ENCODE measurements around the gene LNX2.

The LNX2 gene

DNA sequence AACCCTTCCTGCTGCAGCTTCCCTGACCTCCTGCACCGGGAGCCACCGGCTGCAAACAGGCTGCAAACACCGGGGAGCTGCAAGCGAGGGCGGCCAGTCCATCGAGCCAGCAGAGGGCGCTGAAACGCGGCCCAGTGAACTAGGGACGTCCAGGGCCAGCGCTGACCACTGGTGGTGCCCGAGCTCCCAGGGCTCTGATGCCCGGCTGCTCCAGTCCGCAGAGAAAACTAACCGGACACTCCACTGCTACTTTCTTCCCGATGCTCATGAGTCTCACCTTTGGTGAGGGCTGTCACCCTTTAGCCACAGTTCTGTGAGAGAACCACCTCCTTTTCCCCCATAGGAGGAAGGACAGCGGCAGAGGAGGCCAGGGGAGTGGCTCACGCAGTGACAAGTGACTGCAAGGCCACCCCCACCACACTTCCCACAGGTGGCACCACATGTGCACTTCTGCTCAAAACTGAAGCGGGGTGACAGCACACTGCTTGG lies 87.1 kb downstream of the LNX2 start (continued):
- no peak for TF ChIP-seq ZNF23 (tag by site-specific recombination; IDR thresholded peaks at IDR 0.05; ENCODE audit: borderline replicate concordance)
- no peak for TF ChIP-seq ZNF623 (tag by site-specific recombination; IDR thresholded peaks at IDR 0.05)
- no peak for TF ChIP-seq ZNF664 (tag by site-specific recombination; IDR thresholded peaks at IDR 0.05)
- TF ChIP-seq ZNF585B (tag by site-specific recombination; IDR thresholded peaks at IDR 0.05) = no peak
- TF ChIP-seq ZNF19 (tag by site-specific recombination; IDR thresholded peaks at IDR 0.05; ENCODE audit: low read depth) = no peak
- no peak for TF ChIP-seq GLI4 (tag by site-specific recombination; IDR thresholded peaks at IDR 0.05)
- no peak for TF ChIP-seq ZNF404 (tag by site-specific recombination; IDR thresholded peaks at IDR 0.05)
- TF ChIP-seq ZNF501 (tag by site-specific recombination; IDR thresholded peaks at IDR 0.05) = no peak; the same call in 1 of the 2 replicates
- TF ChIP-seq, protein P1, sequence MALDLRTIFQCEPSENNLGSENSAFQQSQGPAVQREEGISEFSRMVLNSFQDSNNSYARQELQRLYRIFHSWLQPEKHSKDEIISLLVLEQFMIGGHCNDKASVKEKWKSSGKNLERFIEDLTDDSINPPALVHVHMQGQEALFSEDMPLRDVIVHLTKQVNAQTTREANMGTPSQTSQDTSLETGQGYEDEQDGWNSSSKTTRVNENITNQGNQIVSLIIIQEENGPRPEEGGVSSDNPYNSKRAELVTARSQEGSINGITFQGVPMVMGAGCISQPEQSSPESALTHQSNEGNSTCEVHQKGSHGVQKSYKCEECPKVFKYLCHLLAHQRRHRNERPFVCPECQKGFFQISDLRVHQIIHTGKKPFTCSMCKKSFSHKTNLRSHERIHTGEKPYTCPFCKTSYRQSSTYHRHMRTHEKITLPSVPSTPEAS (tag by site-specific recombination; IDR thresholded peaks at IDR 0.05) = no peak
- TF ChIP-seq SCRT2 (tag by site-specific recombination; IDR thresholded peaks at IDR 0.05) = 0 out of 2 replicates have a peak, but pooled peaks have one; percentile 22
- peak; percentile 47; the same call in 1 of the 2 replicates for TF ChIP-seq ZSCAN30 (tag by site-specific recombination; IDR thresholded peaks at IDR 0.05)
- no peak for TF ChIP-seq KLF17 (tag by site-specific recombination; IDR thresholded peaks at IDR 0.05)
- no peak for TF ChIP-seq ZNF335 (tag by site-specific recombination; conservative IDR thresholded peaks at IDR 0.05)
- TF ChIP-seq KLF9 (tag by site-specific recombination; IDR thresholded peaks at IDR 0.05; ENCODE audit: low read depth) = no peak
- TF ChIP-seq, protein P2, sequence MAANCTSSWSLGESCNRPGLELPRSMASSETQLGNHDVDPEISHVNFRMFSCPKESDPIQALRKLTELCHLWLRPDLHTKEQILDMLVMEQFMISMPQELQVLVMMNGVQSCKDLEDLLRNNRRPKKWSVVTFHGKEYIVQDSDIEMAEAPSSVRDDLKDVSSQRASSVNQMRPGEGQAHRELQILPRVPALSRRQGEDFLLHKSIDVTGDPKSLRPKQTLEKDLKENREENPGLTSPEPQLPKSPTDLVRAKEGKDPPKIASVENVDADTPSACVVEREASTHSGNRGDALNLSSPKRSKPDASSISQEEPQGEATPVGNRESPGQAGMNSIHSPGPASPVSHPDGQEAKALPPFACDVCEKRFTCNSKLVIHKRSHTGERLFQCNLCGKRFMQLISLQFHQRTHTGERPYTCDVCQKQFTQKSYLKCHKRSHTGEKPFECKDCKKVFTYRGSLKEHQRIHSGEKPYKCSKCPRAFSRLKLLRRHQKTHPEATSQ (tag by site-specific recombination; IDR thresholded peaks at IDR 0.05) = no peak
- TF ChIP-seq ZBTB20 (tag by site-specific recombination; IDR thresholded peaks at IDR 0.05) = no peak
- TF ChIP-seq, protein P3, sequence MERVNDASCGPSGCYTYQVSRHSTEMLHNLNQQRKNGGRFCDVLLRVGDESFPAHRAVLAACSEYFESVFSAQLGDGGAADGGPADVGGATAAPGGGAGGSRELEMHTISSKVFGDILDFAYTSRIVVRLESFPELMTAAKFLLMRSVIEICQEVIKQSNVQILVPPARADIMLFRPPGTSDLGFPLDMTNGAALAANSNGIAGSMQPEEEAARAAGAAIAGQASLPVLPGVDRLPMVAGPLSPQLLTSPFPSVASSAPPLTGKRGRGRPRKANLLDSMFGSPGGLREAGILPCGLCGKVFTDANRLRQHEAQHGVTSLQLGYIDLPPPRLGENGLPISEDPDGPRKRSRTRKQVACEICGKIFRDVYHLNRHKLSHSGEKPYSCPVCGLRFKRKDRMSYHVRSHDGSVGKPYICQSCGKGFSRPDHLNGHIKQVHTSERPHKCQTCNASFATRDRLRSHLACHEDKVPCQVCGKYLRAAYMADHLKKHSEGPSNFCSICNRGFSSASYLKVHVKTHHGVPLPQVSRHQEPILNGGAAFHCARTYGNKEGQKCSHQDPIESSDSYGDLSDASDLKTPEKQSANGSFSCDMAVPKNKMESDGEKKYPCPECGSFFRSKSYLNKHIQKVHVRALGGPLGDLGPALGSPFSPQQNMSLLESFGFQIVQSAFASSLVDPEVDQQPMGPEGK (tag by site-specific recombination; IDR thresholded peaks at IDR 0.05) = no peak
- no peak for TF ChIP-seq ZNF324 (tag by site-specific recombination; IDR thresholded peaks at IDR 0.05)

- Histone ChIP-seq H3K4me1 (ENCODE audit: control insufficient read depth, insufficient read depth, low read length) (no peaks in the 10 kb centered on the region), H3K9me3 (ENCODE audit: control insufficient read depth, insufficient read depth, low read depth, low read length) (no peaks in the 10 kb centered on the region), H3K36me3 (ENCODE audit: control insufficient read depth in 2 of 2, insufficient read depth in 1 of 2, low read length in 2 of 2) (peaks cover 0 to 3% of the 10 kb centered on the region in 2 experiments; a peak in 1 of 3 replicates), H3K4me3 (ENCODE audit: low read depth, low read length) (no peak overlapping the region), H3K27ac (ENCODE audit: extremely low read depth, low read depth, low read length) (no peak overlapping the region)
- TF ChIP-seq PRDM4 (tag by site-specific recombination; IDR thresholded peaks at IDR 0.05) (no peak), ZNF133 (tag by site-specific recombination; IDR thresholded peaks at IDR 0.05) (no peak), ZNF175 (tag by site-specific recombination; IDR thresholded peaks at IDR 0.05) (no peak), GLI4 (tag by site-specific recombination; IDR thresholded peaks at IDR 0.05) (no peak), ZNF248 (tag by site-specific recombination; IDR thresholded peaks at IDR 0.05) (no peak)
- TF ChIP-seq, protein P3 (tag by site-specific recombination; IDR thresholded peaks at IDR 0.05) = no peak
- ChIA-PET POLR2A (no interaction called here), CTCF (interaction anchor here (0.7 kb wide), 1 partner anchor 776 kb away, joined by 3 read pairs; no protein-coding TSS in a partner anchor)
These were observed 91.4 kb downstream of the LNX2 start for GRCh38 chr13:27528908-27529307.

Measured in HEK293 (cell line).